Heart right ventricle (tissue), 16 donors: ENCODE results near the gene ZDHHC24. TPM values are rescaled to one million over a fixed set of nuclear protein-coding genes. Genes with fewer than 3 reads are reported as not detected.
"Not testable (repeated sequence)": the region's sequence is repeated elsewhere in the genome, so short reads cannot be mapped to it uniquely, and the experiment has no call there.

ENCODE experiments used
- ATAC-seq, 8 donors: fragments of 200-7000 bp; cut with Tn5 transposase; one replicate each; pipeline ENCODE4 v1.9.1; 2020; ENCODE audit warnings: mild to moderate bottlenecking in 8 of 8, moderate library complexity in 8 of 8, moderate number of reproducible peaks in 1 of 8
- DNase-seq, 2 donors: peaks; one replicate each; pipeline ENCODE4 v3.0.0-alpha.2; 2020
- H3K27ac ChIP-seq, 10 donors: fragments of 200-600 bp; sonication (generic) in 2 of 10; one replicate each; pipeline versions ENCODE4 v1.5.0 to v1.8.0; 2020 to 2022; ENCODE audit warnings: mild to moderate bottlenecking in 3 of 10
- H3K27me3 ChIP-seq, 7 donors: fragments of 200-600 bp; one replicate each; pipeline ENCODE4 v1.8.0; 2021 to 2022; ENCODE audit warnings: mild to moderate bottlenecking in 2 of 7
- H3K36me3 ChIP-seq, 9 donors: fragments of 200-600 bp; sonication (generic) in 1 of 9; one replicate each; pipeline versions ENCODE4 v1.5.0 to v1.8.0; 2020 to 2022; ENCODE audit warnings: mild to moderate bottlenecking in 2 of 9
- H3K4me1 ChIP-seq, 9 donors: fragments of 200-600 bp; sonication (generic) in 1 of 9; one replicate each; pipeline versions ENCODE4 v1.5.0 to v1.8.0; 2020 to 2022; ENCODE audit warnings: mild to moderate bottlenecking in 4 of 9
- H3K4me3 ChIP-seq, 10 donors: fragments of 200-600 bp; sonication (generic) in 2 of 10; one replicate each; pipeline versions ENCODE4 v1.5.0 to v1.8.0; 2020 to 2022; ENCODE audit warnings: mild to moderate bottlenecking in 7 of 10, moderate library complexity in 2 of 10
- H3K9me3 ChIP-seq, 11 donors: fragments of 200-600 bp in 10 of 11; sonication (generic) in 2 of 11; one replicate each; pipeline versions ENCODE4 v1.5.0 to v1.8.0; 2013 to 2022; ENCODE audit warnings: mild to moderate bottlenecking in 2 of 11, control low read depth in 1 of 11, moderate library complexity in 1 of 11
- WGBS, 2 donors: extraction: QIAGEN DNeasy Blood & Tissue Kit; methylation state at CpG; one replicate each; pipeline ENCODE4 v1.1.7; 2013; ENCODE audit warnings: inconsistent platforms in 1 of 2; 5-methylcytosine and 5-hydroxymethylcytosine counted together
- intact Hi-C, 10 donors: fragments of 100-400 bp; cut with DNase I; formaldehyde crosslinking; loops; one replicate each; pipeline versions ENCODE4 v1.11.1 to v1.14.2; 2022
- polyA plus RNA-seq, 2 donors: library from polyadenylated mRNA; stranded (reverse); fragments of 200-250 nt; gene quantifications; one replicate each; pipeline ENCODE4 v1.2.3, GENCODE V29; 2013
- total RNA-seq, 10 donors: library from RNA; stranded (reverse); fragmentation: NEBNext Ultra II Directional in 3 of 10; extraction: Animal tissue kit (Norgen Biotek cat#: 25700) in 3 of 10; gene quantifications; one replicate each; pipeline versions ENCODE4 v1.2.1 to v1.2.4, GENCODE V29; 2021 to 2023
- TF ChIP-seq, protein P1 (sequence below), 9 donors: fragments of 200-600 bp; sonication (generic) in 2 of 9; IDR thresholded peaks; one replicate each; pipeline versions ENCODE4 v1.5.0 to v1.8.0; 2021 to 2022; ENCODE audit warnings: antibody characterized with exemption in 9 of 9, mild to moderate bottlenecking in 5 of 9, moderate library complexity in 1 of 9
- donor health status: Arrhythmogenic right ventricular cardiomyopathy.
- donor health status: ischemic (EF 13 %, LVEDD 7.1; RV severe dilation, severe dysfunction).
- donor health status: healthy with polysubstance abuse.
- donor health status: DM: no; HTN: yes; CAD: no.
- donor health status: DM: no; HTN: no; CAD: no.
- donor health status: ischemic (EF 25% LVEDD 6.9; RV normal size, moderate dysfunction).
- donor health status: ischemic (EF 25% LVEDD 5.7; RV mildly dilated, moderate dysfunction).
- donor health status: healthy.
- donor health status: DM: yes; HTN: yes; CAD: no.
- donor health status: Ischemic cardiomyopathy.
- donor health status: ischemic (EF 35%, LVEDD 5.7; RV mildly dilated, moderate dysfunction).
- donor health status: nonischemic (EF 11% LVEDD 7.7; RV severe dilation, severe dysfunction).
- donor health status: DM: yes; HTN: yes; CAD: no.
- donor health status: PGD.
- donor health status: ischemic (EF 29% LVEDD 5.4; RV normal size, mild dysfunction).
- donor health status: nonischemic (EF 23%, LVEDD 6.1; RV moderate dilation, normal function).

The ZDHHC24 gene
- total and polyA plus RNA-seq, 12 donors, result 4.6 to 8.4 (median 5.8) TPM

DNA sequence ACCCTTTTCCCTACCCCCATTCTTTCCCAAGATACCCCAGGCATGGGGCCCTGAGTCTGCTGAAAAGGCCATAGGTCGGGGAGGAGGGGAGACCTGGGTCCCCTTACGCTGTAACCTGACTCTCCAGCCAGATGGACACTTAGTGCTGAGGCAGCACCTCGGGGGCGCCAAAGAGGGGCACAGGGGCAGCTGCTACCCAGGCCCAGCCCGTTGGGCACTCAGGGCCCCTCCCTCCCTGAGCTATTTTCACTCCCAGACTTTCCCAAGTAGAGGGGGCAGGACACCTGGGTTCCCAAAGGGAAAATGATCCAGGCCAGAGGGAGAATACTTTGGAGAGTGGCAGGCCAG is 1.8 kb upstream of the ZDHHC24 start:
- ATAC-seq, result no peak
- Histone ChIP-seq H3K27me3 (no peaks in the 10 kb centered on the region), H3K36me3 (peaks cover 0 to 9% (median 0%) of the 10 kb centered on the region in 9 donors), H3K4me3 (no peak overlapping the region), H3K27ac (no peak overlapping the region), H3K9me3 (no peaks in the 10 kb centered on the region), H3K4me1 (peaks cover 3 to 39% (median 31%) of the 10 kb centered on the region in 9 donors)
- TF ChIP-seq, protein P1, sequence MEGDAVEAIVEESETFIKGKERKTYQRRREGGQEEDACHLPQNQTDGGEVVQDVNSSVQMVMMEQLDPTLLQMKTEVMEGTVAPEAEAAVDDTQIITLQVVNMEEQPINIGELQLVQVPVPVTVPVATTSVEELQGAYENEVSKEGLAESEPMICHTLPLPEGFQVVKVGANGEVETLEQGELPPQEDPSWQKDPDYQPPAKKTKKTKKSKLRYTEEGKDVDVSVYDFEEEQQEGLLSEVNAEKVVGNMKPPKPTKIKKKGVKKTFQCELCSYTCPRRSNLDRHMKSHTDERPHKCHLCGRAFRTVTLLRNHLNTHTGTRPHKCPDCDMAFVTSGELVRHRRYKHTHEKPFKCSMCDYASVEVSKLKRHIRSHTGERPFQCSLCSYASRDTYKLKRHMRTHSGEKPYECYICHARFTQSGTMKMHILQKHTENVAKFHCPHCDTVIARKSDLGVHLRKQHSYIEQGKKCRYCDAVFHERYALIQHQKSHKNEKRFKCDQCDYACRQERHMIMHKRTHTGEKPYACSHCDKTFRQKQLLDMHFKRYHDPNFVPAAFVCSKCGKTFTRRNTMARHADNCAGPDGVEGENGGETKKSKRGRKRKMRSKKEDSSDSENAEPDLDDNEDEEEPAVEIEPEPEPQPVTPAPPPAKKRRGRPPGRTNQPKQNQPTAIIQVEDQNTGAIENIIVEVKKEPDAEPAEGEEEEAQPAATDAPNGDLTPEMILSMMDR (IDR thresholded peaks at IDR 0.05), result no peak
- intact Hi-C loops, result loop anchor here in 2 of 10 donors (2.0 to 10.0 kb wide), 2 partner anchors 21 to 897 kb away; partner anchors contain the start of genes CORO1B (in 1 of the 2) and CTSF (in 1 of the 2)
- 43 to 47% methylated on average over 5 of the region's 5 CpGs for WGBS, 2 donors
- DNase-seq, result no peak

DNA sequence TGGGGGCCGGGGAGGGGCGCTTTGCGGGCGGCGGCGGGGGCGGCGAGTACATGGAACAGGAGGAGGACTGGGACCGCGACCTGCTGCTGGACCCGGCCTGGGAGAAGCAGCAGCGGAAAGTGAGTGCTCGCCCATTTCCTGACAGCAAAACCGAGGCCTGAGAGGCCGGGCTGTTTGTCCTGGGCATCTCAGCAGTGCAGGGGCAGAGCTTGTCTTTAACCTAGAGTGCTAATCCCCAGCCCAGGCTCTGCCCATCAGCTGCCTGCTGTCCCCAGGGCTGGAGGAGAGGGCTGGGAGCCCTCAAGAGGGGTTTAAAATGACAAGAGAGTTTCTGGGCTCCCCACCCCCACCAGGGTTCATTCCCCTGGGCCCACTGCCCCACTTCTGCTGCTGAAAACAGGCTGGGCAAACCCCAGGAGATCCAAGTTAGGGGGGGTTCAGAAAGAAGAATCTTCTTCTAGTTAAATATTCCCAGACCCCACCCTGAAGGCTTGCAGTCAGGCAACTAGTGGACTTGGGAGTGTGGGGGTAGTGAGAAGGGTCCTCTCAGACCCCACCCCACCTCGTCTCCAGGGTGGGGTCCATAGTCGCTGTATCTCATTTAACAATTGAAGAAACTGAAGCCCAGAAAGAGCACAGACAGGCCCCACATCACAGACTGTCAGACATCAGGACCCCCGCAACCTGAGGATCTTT is 1.3 kb upstream of the ZDHHC24 start:
- peaks cover 0 to 14% (median 3%) of the 10 kb centered on the region in 9 donors for H3K36me3 ChIP-seq
- peaks cover 3 to 44% (median 31%) of the 10 kb centered on the region in 9 donors for H3K4me1 ChIP-seq
- H3K27me3 ChIP-seq, result no peaks in the 10 kb centered on the region
- DNase-seq (no peak), ATAC-seq (no peak)
- no peaks in the 10 kb centered on the region for H3K9me3 ChIP-seq
- intact Hi-C loops, result loop anchor here in 2 of 10 donors (1.0 to 10.0 kb wide), 3 partner anchors 22 to 898 kb away; partner anchors contain the start of genes BBS1 (in 1 of the 2), CORO1B (in 1 of the 2) and CTSF (in 1 of the 2)
- TF ChIP-seq, protein P1 (IDR thresholded peaks at IDR 0.05), result no peak
- WGBS, 2 donors, result 24 to 29% methylated on average over 18 of the region's 18 CpGs
- peak overlapping the region in 6 of 10 donors; percentile 73 to 98 (median 92) for H3K4me3 ChIP-seq
- peak overlapping the region in 1 of 10 donors; percentile 28 for H3K27ac ChIP-seq

DNA sequence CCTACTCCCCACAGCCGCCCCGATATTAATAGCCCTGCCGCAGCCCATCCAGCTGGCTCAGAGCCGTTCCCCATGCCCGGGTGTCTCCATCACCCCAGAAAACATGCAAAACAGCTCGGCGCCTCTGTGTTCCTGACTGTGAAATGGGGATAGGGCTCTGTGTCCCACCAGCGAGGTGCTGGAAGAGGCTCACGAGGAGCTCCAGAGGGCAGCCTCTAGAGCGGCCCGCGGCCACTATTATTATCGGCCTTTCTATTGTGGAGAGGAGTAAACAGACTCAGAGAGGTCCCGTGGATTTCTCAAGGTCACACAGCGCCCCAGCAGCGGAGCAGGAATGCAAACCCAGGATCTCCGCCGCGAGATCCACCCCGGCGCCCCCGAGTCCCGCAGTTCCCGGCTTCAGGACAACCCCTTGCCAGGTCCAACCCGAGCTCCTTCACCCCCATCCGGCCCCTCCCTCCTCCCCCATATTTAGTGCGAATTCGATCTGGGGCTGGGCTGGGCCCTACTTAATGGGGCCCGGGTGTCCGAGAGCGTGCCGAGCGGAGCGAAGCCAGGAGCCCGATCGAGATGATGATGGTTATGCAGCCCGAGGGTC is 619 bp upstream of the ZDHHC24 start, which contains the start of gene ACTN3:
ACTN3 (plus strand) TSS at position 536 of the 598 bp plus-strand sequence; CDS start at position 571, 35 bp downstream.
- Histone ChIP-seq H3K4me3 (peak within 1 kb of the TSS; percentile 67 to 98 (median 86)), H3K9me3 (no peaks in the 10 kb centered on the region), H3K36me3 (peaks cover 0 to 20% (median 6%) of the 10 kb centered on the region in 9 donors), H3K27me3 (no peaks in the 10 kb centered on the region), H3K4me1 (peaks cover 3 to 46% (median 31%) of the 10 kb centered on the region in 9 donors), H3K27ac (peak within 1 kb of the TSS in 9 of 10 donors; percentile 65 to 94 (median 73))
- peak in 6 of 8 donors; percentile 2 to 21 (median 15) for ATAC-seq
- TF ChIP-seq, protein P1 (IDR thresholded peaks at IDR 0.05), result no peak
- peak; percentile 32 to 33 for DNase-seq
- intact Hi-C loops, result loop anchor here in 2 of 10 donors (1.0 to 10.0 kb wide), 3 partner anchors 22 to 898 kb away; partner anchors contain the start of genes BBS1 (in 1 of the 2), CORO1B (in 1 of the 2) and CTSF (in 1 of the 2)
- WGBS, 2 donors, result 2 to 3% methylated on average over 37 of the region's 37 CpGs

DNA sequence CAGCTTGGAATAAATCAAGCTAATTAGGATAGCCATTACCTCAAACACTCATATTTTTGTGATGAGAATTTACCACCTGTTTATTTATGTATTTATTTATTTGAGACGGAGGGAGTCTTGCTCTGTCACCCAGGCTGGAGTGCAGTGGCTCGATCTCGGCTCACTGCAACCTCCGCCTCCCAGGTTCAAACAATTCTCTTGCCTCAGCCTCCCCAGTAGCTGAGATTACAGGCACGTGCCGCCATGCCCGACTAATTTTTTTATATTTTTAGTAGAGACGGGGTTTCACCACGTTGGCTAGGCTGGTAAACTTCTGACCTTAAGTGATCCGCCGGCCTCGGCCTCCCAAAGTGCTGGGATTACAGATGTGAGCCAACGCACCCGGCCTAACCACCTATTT is 896 bp downstream of the ZDHHC24 start:
- intact Hi-C loops, result loop anchor here in 1 of 10 donors (10.0 kb wide), 1 partner anchor 900 kb away; the partner anchor contains the start of gene CORO1B
- Histone ChIP-seq H3K4me1 (peaks cover 3 to 46% (median 31%) of the 10 kb centered on the region in 9 donors), H3K4me3 (peak overlapping the region; percentile 67 to 98 (median 86)), H3K36me3 (peaks cover 0 to 34% (median 6%) of the 10 kb centered on the region in 9 donors), H3K27ac (peak overlapping the region in 1 of 10 donors; percentile 94)
- ATAC-seq, DNase-seq, H3K9me3 ChIP-seq, H3K27me3 ChIP-seq: not testable (repeated sequence)
- 81 to 85% methylated on average over 14 of the region's 14 CpGs for WGBS, 2 donors
